Omental fat pad (tissue), 4 donors: Measurements from ENCODE around the gene CCDC157. TPM values are rescaled to one million over a fixed set of nuclear protein-coding genes. Genes with fewer than 3 reads are reported as not detected.

Experiments
- ATAC-seq: fragments of 150-250 bp; one replicate; pipeline ENCODE4 v1.9.1; 2016; ENCODE audit warnings: mild to moderate bottlenecking, moderate library complexity; ENCODE audit not compliant: low FRiP score
- DNase-seq: peaks from one replicate; pipeline ENCODE4 v3.0.0-alpha.2; 2019; ENCODE audit warnings: low spot score
- CTCF ChIP-seq, 3 donors: fragments of 450-650 bp; IDR thresholded peaks; one replicate each; pipeline ENCODE4 v1.5.1; 2016 to 2017; ENCODE audit warnings: antibody characterized with exemption in 3 of 3, mild to moderate bottlenecking in 3 of 3, moderate library complexity in 2 of 3
- total RNA-seq, 4 donors: library from RNA; depleted of rRNA; stranded (reverse); fragments of >200 nt; gene quantifications; one replicate each; pipeline ENCODE4 v1.1.0, GENCODE V29; 2016

CCDC157 gene
- total RNA-seq, 4 donors from 2014 or later, result 0.95 to 2.7 (median 1.8) TPM

GRCh38 chr22:30386960-30387827 is 30.4 kb downstream of the CCDC157 start, which contains the start of gene RNF215:
RNF215 (minus strand) TSS chr22:30387411; CDS start chr22:30387313, 98 bp downstream.
- peak; percentile 35 for DNase-seq
- TF ChIP-seq CTCF (IDR thresholded peaks at IDR 0.05), result peak in 2 of 3 donors; percentile 86 to 91
- ATAC-seq, result peak; percentile 96

- ATAC-seq (no peak), DNase-seq (peak; percentile 42)
- peak in 1 of 3 donors; percentile 47 for TF ChIP-seq CTCF (IDR thresholded peaks at IDR 0.05)
Observed at GRCh38 chr22:30390974-30391691, 34.3 kb downstream of the CCDC157 start.

GRCh38 chr22:30392661-30393321 is 36.0 kb downstream of the CCDC157 start:
- DNase-seq (no peak), ATAC-seq (no peak)
- TF ChIP-seq CTCF (IDR thresholded peaks at IDR 0.05), result no peak

GRCh38 chr22:30393322-30393680 is 36.5 kb downstream of the CCDC157 start:
- DNase-seq (no peak), ATAC-seq (no peak)
- no peak for TF ChIP-seq CTCF (IDR thresholded peaks at IDR 0.05)

- DNase-seq, result no peak
- ATAC-seq, result no peak
- no peak for TF ChIP-seq CTCF (IDR thresholded peaks at IDR 0.05)
Observed at GRCh38 chr22:30393885-30394284, 37.1 kb downstream of the CCDC157 start.

GRCh38 chr22:30396871-30397655 is 40.3 kb downstream of the CCDC157 start, which contains the start of gene SEC14L2:
SEC14L2 (plus strand) TSS chr22:30397018; CDS start chr22:30397117, 99 bp downstream.
- DNase-seq, result no peak
- TF ChIP-seq CTCF (IDR thresholded peaks at IDR 0.05), result no peak
- ATAC-seq, result peak; percentile 43
